ENCODE measurements around the gene ADIG.

The ADIG gene

DNA sequence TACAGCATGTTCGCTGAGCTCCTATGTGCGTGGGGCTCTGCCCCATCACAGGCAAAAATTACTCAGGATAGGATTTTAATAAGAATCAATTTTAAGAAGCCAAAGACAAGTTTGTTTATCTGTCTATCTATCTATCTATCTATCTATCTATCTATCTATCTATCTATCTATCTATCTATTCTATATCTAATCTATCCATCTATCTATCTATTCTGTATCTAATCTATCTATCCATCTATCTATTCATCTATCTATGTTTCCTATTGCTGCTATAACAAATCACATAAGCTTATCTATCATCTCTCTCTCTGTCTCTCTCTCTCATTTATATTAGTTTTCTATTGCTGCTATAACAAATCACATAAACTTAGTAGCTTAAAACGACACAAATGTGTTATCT, 22.3 kb downstream of the ADIG start:
- DNase-seq = no peak

DNA sequence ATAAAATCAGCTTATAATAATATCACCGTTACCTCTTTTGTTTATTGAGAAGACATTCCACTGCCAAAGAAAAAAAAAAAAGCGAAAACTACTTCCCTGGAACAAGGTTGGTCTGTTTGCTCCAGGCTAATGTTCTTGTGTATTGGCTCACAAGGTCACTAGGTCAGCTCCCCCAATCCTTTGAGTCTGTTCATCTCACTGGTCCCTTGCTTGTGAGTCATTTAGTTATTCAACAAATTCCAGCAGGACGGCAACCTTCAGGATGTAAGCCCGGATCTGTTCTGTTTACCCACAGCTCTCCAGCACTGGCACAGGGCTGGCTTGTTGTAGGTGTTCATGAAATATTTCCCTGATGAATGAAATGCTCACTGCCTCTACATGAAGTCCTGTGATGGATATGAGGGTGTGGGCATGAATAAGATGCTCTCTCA, 23.9 kb downstream of the ADIG start:
- no peak for DNase-seq

GRCh38 chr20:38607351-38607750, 26.4 kb downstream of the ADIG start:
- no peak for DNase-seq

- no peak for DNase-seq
These were observed 27.2 kb downstream of the ADIG start for GRCh38 chr20:38608188-38608587.

GRCh38 chr20:38609815-38610214, 28.8 kb downstream of the ADIG start:
- no peak for DNase-seq

DNA sequence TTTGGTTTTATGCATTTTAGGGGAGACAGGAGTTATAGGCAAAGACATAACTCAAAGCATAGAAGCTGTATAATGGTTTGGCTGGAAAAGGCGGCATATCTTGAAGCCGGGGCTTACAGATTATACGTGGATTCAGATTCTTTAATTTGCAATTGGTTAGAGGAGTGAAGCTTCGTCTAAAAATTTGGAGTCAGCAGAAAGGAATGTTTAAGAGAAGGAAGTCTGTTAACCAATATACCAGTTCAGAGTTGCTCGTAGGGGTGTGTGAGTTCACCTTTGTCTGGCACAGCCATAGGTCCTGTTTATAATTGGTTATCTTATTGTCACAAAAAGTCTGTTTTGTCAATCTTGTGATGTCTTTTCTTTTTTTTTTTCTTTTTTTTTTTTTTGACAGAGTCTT, 29.5 kb downstream of the ADIG start:
- no peak for DNase-seq

DNA sequence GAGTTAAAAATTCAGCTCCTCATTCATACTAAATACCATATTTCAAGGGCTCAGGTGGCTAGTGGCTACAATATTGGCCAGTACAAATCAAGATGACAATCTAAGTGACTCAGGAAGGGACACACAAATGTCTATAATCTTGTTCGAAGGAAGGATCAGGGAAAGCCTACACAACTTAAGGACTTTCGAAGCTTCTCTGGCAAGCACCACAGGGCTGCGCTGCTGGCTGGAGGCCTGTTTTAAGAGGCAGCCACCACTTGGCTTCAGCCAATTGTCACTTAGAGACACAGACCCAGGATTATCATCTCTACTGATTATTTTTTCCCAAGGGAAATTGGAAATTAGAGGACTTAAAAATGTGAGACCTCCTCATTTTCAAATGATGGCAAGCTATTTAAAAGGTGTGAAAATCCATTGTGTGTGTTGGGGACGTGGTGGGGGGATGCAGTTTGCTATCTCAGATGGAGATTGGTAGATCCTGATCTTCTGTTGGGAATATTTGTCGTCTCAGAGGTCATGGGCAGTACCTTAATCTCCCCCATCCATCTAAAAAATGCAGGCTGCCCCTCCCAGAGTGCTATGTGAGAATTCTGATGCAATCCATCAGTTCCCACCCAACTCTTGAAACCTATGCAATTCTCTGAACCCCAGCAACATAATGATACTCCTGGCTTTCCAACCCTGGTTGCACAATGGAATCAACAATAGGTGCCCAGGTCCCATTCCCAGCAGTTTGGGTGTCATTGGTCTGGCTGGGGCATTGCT, 31.9 kb downstream of the ADIG start:
- no peak for DNase-seq

- no peak for DNase-seq
These were observed 34.3 kb downstream of the ADIG start for GRCh38 chr20:38615283-38615682.

DNA sequence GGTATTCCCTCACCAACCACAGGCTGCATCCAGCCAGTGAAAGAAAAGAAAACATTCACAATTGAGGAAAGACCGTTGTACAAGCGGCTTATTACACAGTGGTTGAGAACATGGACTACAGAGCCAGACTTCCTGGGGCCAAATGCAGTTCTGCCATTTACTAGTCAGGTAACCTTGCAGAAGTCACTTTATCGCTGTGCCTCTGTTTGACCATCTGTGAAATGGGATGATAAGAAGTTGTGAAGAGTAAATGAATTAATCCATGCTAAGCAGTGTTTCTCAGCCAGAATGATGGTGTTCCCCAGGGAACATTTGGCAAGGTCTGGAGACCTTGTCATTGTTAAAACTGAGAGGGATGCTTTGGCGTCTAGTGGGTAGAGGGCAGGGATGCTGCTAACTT, 35.5 kb downstream of the ADIG start:
- DNase-seq = no peak

DNA sequence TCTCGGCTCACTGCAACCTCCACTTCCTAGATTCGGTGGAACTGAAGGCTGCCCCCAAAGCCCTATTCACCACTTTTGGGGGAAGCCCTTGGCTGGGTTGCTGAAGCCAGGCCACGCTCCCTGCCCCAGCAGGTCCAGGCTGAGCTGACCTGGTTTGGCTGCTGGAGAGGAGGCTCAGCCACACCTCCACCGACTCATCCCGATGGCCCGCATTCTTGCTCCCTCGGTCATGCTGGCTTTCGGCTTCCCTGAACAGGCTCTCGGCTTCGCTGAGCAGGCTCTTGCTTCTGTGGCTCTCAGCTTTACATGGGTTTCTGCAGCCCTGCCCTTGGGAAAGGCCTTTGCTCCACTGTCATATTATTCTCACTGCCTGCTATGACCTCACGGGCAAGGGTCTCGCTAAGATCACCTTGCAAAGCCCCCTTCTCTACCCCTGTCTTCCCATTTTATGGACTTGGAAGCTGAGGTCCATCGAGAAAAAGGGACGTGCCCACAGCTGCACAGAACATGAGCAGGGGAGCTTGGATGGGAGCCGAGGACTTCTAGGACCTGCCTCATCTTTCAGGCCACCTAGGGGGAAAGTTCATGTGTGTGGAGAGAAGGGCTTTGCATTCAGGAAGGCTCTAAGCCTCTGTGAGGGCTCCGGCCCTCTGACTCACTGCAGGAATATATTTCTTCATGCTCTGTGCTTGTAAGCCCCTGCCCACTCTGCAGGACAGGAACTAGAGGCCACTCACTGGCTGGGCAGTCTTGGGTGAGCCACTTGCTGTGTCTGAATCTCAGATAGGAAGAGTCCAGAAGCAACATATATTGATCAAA, 36.2 kb downstream of the ADIG start:
- DNase-seq = no peak

GRCh38 chr20:38617830-38618196, 36.8 kb downstream of the ADIG start:
- no peak for DNase-seq

- no peak for DNase-seq
These were observed 39.4 kb downstream of the ADIG start for GRCh38 chr20:38620441-38620840.

- no peak for DNase-seq
These were observed 42.1 kb downstream of the ADIG start for GRCh38 chr20:38623061-38623460.

GRCh38 chr20:38624084-38624483, 43.1 kb downstream of the ADIG start:
- DNase-seq = no peak

DNA sequence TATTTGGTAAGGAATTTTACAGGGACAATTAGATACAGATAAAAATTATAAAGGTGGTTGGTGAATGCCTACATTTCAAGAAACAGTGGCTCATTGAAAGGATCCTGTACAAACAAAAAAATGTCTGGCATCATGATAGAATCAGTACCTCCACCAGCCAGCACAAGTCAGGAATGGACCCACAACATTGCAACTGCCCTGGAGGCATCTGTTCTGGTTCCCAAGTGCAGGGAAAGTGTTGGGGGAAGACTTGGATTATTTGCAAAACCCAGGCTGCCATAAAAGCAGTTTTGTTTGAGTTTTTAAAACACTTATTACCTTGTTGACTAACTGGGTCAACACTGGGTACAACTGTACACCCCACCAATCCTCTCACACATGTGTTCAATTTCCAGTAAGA, 44.9 kb downstream of the ADIG start:
- DNase-seq = no peak

DNA sequence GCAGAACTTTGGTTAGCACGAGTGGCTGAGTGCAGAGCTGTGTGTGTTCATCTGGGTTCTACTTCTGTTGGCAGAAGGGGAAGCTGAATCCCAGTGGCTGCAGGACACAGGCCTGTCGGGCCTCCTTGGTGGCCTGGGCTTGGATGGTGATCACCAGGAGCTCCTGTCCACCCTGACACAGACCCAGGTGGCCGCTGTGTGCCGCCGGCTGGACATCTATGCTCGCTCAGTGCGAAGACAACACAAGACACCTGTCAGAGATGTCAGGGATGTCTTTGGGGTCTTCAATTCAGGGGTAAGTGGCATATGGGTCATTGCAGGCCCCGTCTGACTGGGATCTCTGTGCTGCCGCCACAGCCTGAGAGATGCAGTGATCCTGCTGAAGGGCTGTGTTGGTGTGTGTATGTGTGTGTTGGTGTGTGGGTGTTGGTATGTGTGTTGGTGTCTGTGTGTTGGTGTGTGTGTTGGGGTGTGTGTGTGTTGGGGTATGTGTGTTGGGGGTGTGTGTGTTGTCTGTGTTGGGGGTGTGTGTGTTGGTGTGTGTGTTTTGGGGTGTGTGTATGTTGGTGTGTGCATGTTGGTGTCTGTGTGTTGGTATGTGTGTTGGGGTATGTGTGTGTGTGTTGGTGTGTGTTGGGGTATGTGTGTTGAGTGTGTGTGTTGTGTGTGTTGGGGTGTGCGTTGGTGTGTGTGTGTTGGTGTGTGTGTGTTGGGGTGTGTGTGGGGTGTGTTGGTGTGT, 46.1 kb downstream of the ADIG start:
- no peak for DNase-seq

DNA sequence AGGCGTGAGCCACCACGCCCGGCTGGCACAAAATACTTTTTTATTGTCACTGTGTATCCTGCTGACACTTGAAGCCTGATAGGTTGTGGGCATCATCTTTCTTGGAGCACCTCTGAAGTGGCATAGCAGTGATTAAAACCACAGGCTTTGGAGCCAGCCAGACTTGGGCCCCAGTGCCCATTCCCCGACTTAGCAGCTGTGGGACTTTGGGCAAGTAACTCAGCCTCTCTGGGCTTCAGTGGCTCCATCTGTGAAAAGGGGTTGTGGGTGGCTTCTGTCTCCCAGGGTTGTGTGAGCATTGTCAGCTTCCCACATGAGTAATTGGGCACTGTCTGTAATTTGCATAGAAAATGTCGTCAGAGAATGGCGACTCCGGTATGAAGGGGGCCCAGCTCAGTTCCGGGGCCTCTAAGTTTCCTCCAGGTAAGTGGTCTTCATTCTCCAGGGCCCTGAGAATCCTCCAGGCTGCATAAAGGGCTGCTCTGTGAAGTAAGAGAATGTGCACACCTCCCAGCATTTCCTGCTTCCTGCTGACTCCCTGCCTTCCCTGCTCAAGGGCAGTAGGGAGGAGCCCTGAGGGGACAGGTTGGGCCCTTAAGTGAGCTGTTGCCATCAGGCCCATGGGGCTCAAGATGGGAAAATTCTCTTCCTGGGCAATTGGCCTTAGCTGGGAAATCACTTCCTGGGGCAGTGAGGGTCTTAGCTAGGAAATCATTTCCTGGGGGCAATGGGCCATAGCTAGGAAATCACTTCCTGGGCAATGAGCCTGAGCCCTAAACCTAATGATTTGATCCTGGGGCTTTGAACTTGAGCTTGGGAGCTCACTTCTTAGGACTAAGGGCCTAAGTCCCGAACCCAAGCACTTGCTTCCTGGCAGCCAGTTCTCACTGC, 47.8 kb downstream of the ADIG start:
- no peak for DNase-seq

DNA sequence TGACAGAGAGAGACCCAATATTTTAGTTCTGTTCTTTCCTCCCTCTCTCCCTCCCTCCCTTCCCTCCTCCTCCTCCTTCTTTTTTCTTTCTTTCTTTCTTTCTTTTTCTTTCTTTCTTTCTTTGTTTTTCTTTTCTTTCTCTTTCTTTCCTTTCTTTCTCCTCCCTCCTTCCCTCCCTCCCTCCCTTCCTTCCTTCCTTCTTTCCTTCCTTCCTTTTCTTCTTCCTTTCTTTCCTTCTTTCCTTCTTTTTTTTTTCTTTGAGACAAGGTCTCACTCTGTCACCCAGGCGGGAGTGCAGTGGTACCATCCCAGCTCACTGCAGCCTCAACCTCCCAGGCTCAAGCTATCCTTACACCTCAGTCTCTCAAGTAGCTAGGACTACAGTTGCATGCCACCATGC, 49.0 kb downstream of the ADIG start:
- no peak for DNase-seq

GRCh38 chr20:38630727-38631126, 49.7 kb downstream of the ADIG start:
- DNase-seq = no peak

GRCh38 chr20:38631155-38632022, 50.4 kb downstream of the ADIG start:
- no peak for DNase-seq

- peak; percentile 12 to 23 (median 18) for DNase-seq
These were observed 52.6 kb downstream of the ADIG start for GRCh38 chr20:38633577-38634093.

Data from activated naive CD4-positive, alpha-beta T cell (primary cell).